Activated T-cell treated with anti-CD3 and anti-CD28 coated beads, Interleukin-2, amount 50 U/mL, for 48 hours (primary cell): ENCODE results near the gene CATSPERD.
"Not testable (repeated sequence)": the region's sequence is repeated elsewhere in the genome, so short reads cannot be mapped to it uniquely, and the experiment has no call there.

Source experiments
- DNase-seq, 2 experiments: peaks; one replicate each; pipeline ENCODE4 v3.0.0-alpha.2; 2020

Gene CATSPERD

GRCh38 chr19:5698635-5699422 lies 21.6 kb upstream of the CATSPERD start:
- DNase-seq: no peak

- peak in 1 of 2 experiments; percentile 23 for DNase-seq
Observed at GRCh38 chr19:5700455-5701092, 19.9 kb upstream of the CATSPERD start.

- DNase-seq: not testable (repeated sequence)
Observed at GRCh38 chr19:5702053-5702410, 18.4 kb upstream of the CATSPERD start.

- DNase-seq: no peak
Observed at GRCh38 chr19:5703819-5704818, 16.3 kb upstream of the CATSPERD start.

- no peak for DNase-seq
Observed at GRCh38 chr19:5705552-5705951, 14.9 kb upstream of the CATSPERD start.

- DNase-seq: no peak
Observed at GRCh38 chr19:5706876-5707573, 13.4 kb upstream of the CATSPERD start.

GRCh38 chr19:5707576-5708575 lies 12.6 kb upstream of the CATSPERD start:
- DNase-seq: no peak

- DNase-seq: no peak
Observed at GRCh38 chr19:5711025-5711424, 9.4 kb upstream of the CATSPERD start.

GRCh38 chr19:5711713-5712161 lies 8.7 kb upstream of the CATSPERD start:
- DNase-seq: no peak

- DNase-seq: no peak
Observed at GRCh38 chr19:5713228-5713627, 7.2 kb upstream of the CATSPERD start.

- DNase-seq: no peak
Observed at GRCh38 chr19:5714816-5715215, 5.6 kb upstream of the CATSPERD start.

- no peak for DNase-seq
Observed at GRCh38 chr19:5717215-5717935, 3.1 kb upstream of the CATSPERD start.

GRCh38 chr19:5718037-5718578 lies 2.3 kb upstream of the CATSPERD start:
- DNase-seq: peak; percentile 79 to 81

GRCh38 chr19:5718579-5719273 lies 1.7 kb upstream of the CATSPERD start:
- peak; percentile 69 to 72 for DNase-seq

GRCh38 chr19:5719274-5719960 lies 1.0 kb upstream of the CATSPERD start:
- DNase-seq: peak; percentile 58 to 59

GRCh38 chr19:5727453-5728050 lies 7.1 kb downstream of the CATSPERD start:
- DNase-seq: no peak

GRCh38 chr19:5733172-5733571 lies 12.7 kb downstream of the CATSPERD start:
- DNase-seq: not testable (repeated sequence)

GRCh38 chr19:5738423-5738822 lies 18.0 kb downstream of the CATSPERD start:
- no peak for DNase-seq
